PFSK-1 (cell line): ENCODE measurements around the gene RHBDD1.

Experiments used
- POLR2AphosphoS5 ChIP-seq: IDR thresholded peaks from 2 replicates; pipeline ENCODE4 v1.6.1; 2012; ENCODE audit warnings: low read depth, mild to moderate bottlenecking, control low read depth, low read length, moderate library complexity
- SIN3A ChIP-seq: IDR thresholded peaks from 2 replicates; pipeline ENCODE4 v1.6.1; 2012; ENCODE audit warnings: mild to moderate bottlenecking, low read length, moderate library complexity, borderline replicate concordance; ENCODE audit not compliant: insufficient read depth
- TAF1 ChIP-seq: IDR thresholded peaks from 2 replicates; pipeline ENCODE4 v1.6.1; 2012; ENCODE audit warnings: low read length, control low read depth, borderline replicate concordance; ENCODE audit not compliant: insufficient read depth
- TF ChIP-seq, protein P1 (sequence below), 2 experiments: IDR thresholded peaks; 2 replicates each; pipeline versions ENCODE4 v1.6.1 to v1.8.0; 2011 to 2012; ENCODE audit warnings: low read depth in 2 of 2, low read length in 2 of 2, control low read depth in 1 of 2, inconsistent platforms in 1 of 2, mild to moderate bottlenecking in 1 of 2, moderate library complexity in 1 of 2; ENCODE audit not compliant: insufficient read depth in 1 of 2

DNA sequence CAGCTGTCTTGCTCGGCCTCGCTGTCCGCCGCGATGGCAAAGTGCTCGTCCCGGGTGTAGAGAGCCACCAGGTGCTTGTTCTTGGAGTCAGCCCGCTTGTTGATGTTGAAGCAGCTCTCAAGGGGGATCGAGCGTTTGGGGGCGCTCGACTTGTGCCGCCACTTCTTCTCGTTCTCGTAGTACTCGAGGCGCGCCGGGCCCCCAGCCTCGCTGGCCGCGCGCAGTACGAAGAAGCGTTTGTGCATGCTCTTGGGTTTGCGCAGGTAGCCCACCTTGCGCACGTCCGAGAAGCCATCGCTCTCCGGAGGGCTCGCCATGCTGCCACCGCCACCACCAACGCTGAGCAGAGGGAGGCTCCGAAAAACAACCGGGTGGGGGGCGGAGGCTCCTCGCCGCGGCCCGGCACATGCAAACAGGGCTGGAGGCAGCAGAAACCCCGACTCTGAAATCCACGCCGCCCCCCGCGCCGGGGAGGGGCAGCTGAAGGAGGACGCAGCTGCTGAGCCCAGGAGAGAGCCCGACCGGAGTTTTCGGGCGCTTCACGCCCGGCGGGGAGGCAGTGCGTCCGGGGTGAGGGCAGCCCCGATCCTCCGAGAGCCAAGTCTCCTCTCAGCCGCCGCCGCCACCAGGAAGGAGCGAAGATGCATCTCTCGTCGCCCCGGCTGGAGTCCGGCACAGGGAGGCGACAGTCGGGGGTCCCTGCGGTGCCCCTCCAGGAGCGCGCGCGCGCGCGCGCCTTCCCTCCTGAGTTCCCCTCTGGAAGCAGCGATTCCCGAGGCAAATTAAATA lies 37.2 kb upstream of the RHBDD1 start:
- TF ChIP-seq, protein P1, sequence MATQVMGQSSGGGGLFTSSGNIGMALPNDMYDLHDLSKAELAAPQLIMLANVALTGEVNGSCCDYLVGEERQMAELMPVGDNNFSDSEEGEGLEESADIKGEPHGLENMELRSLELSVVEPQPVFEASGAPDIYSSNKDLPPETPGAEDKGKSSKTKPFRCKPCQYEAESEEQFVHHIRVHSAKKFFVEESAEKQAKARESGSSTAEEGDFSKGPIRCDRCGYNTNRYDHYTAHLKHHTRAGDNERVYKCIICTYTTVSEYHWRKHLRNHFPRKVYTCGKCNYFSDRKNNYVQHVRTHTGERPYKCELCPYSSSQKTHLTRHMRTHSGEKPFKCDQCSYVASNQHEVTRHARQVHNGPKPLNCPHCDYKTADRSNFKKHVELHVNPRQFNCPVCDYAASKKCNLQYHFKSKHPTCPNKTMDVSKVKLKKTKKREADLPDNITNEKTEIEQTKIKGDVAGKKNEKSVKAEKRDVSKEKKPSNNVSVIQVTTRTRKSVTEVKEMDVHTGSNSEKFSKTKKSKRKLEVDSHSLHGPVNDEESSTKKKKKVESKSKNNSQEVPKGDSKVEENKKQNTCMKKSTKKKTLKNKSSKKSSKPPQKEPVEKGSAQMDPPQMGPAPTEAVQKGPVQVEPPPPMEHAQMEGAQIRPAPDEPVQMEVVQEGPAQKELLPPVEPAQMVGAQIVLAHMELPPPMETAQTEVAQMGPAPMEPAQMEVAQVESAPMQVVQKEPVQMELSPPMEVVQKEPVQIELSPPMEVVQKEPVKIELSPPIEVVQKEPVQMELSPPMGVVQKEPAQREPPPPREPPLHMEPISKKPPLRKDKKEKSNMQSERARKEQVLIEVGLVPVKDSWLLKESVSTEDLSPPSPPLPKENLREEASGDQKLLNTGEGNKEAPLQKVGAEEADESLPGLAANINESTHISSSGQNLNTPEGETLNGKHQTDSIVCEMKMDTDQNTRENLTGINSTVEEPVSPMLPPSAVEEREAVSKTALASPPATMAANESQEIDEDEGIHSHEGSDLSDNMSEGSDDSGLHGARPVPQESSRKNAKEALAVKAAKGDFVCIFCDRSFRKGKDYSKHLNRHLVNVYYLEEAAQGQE (IDR thresholded peaks at IDR 0.05; ENCODE audit: insufficient read depth in 1 of 2, low read depth in 2 of 2, low read length in 2 of 2), result no peak
- no peak for TF ChIP-seq POLR2AphosphoS5
- no peak for TF ChIP-seq SIN3A
- no peak for TF ChIP-seq TAF1
